Stomach (tissue), 9 donors: Measurements from ENCODE around the gene AKNA. TPM values are rescaled to one million over a fixed set of nuclear protein-coding genes. Genes with fewer than 3 reads are reported as not detected.

ENCODE experiments used
- DNase-seq, 2 donors: peaks; one replicate each; pipeline versions ENCODE4 v3.0.0 to v3.0.0-alpha.2; 2013 to 2019
- H3K27ac ChIP-seq, 5 donors: fragments of 200-600 bp in 4 of 5; sonication (generic) in 4 of 5; one replicate each; pipeline ENCODE4 v1.5.1; 2013 to 2019; ENCODE audit warnings: mild to moderate bottlenecking in 1 of 5, moderate library complexity in 1 of 5
- H3K27me3 ChIP-seq, 3 donors: fragments of 200-600 bp; sonication (generic); one replicate each; pipeline ENCODE4 v1.5.1; 2017 to 2019; ENCODE audit warnings: mixed run types in 1 of 3
- H3K36me3 ChIP-seq, 4 donors: fragments of 200-600 bp; sonication (generic); 1 replicate in 3 of 4; 2 replicates in 1 of 4; pipeline ENCODE4 v1.5.1; 2016 to 2019
- H3K4me1 ChIP-seq, 4 donors: fragments of 200-600 bp; sonication (generic); one replicate each; pipeline ENCODE4 v1.5.1; 2016 to 2019
- H3K4me3 ChIP-seq, 4 donors: fragments of 200-600 bp; sonication (generic) in 3 of 4; one replicate each; pipeline ENCODE4 v1.5.1; 2016 to 2019; ENCODE audit warnings: mild to moderate bottlenecking in 1 of 4
- H3K9me3 ChIP-seq, 4 donors: fragments of 200-600 bp; sonication (generic); one replicate each; pipeline ENCODE4 v1.5.1; 2016 to 2019
- EP300 ChIP-seq: sonication (generic); formaldehyde crosslinking; IDR thresholded peaks from one replicate; pipeline ENCODE4 v1.6.1; 2017; ENCODE audit warnings: antibody characterized with exemption
- POLR2A ChIP-seq, 4 donors: fragments of 450-650 bp; IDR thresholded peaks; one replicate each; pipeline ENCODE4 v1.6.1; 2016; ENCODE audit warnings: antibody characterized with exemption in 4 of 4, control low read depth in 2 of 4, mild to moderate bottlenecking in 1 of 4, moderate library complexity in 1 of 4
- POLR2AphosphoS5 ChIP-seq, 3 donors: sonication (generic); formaldehyde crosslinking; IDR thresholded peaks; one replicate each; pipeline ENCODE4 v1.6.1; 2016; ENCODE audit warnings: antibody characterized with exemption in 3 of 3
- WGBS, 5 donors: extraction: QIAGEN DNeasy Blood & Tissue Kit in 3 of 5; methylation state at CpG; one replicate each; pipeline versions ENCODE4 v1.1.5 to v1.1.7; 2013 to 2018; 5-methylcytosine and 5-hydroxymethylcytosine counted together
- intact Hi-C: fragments of 100-400 bp; cut with DNase I; formaldehyde crosslinking; loops from one replicate; pipeline ENCODE4 v1.15.1; 2023; ENCODE audit warnings: low total_unique reads
- polyA plus RNA-seq, 3 donors: library from polyadenylated mRNA; stranded (reverse); fragments of 200-250 nt; gene quantifications; one replicate each; pipeline ENCODE4 v1.2.3, GENCODE V29; 2013
- total RNA-seq, 5 donors: library from RNA; depleted of rRNA; stranded (reverse); fragments of >200 nt; gene quantifications; one replicate each; pipeline versions ENCODE4 v1.1.0 to v1.2.3, GENCODE V29; 2014 to 2016
- TF ChIP-seq, protein P1 (sequence below), 7 experiments: fragments of 450-650 bp in 4 of 7; fragments of 200-600 bp in 3 of 7; sonication (generic) in 3 of 7; IDR thresholded peaks; one replicate each; pipeline ENCODE4 v1.5.1; 2016 to 2019; ENCODE audit warnings: antibody characterized with exemption in 7 of 7, control low read depth in 2 of 7, mild to moderate bottlenecking in 1 of 7
- donor health status: healthy with polysubstance abuse.
- donor health status: Bipolar disorder and iron deficiency.
- donor health status: healthy.

AKNA gene
- total and polyA plus RNA-seq, 8 donors: 12.2 to 85.8 (median 16.6) TPM

GRCh38 chr9:114412048-114412683, 24.4 kb upstream of the AKNA start:
- TF ChIP-seq EP300 (no peak), POLR2A (IDR thresholded peaks at IDR 0.05) (no peak), POLR2AphosphoS5 (IDR thresholded peaks at IDR 0.05) (no peak)
- TF ChIP-seq, protein P1, sequence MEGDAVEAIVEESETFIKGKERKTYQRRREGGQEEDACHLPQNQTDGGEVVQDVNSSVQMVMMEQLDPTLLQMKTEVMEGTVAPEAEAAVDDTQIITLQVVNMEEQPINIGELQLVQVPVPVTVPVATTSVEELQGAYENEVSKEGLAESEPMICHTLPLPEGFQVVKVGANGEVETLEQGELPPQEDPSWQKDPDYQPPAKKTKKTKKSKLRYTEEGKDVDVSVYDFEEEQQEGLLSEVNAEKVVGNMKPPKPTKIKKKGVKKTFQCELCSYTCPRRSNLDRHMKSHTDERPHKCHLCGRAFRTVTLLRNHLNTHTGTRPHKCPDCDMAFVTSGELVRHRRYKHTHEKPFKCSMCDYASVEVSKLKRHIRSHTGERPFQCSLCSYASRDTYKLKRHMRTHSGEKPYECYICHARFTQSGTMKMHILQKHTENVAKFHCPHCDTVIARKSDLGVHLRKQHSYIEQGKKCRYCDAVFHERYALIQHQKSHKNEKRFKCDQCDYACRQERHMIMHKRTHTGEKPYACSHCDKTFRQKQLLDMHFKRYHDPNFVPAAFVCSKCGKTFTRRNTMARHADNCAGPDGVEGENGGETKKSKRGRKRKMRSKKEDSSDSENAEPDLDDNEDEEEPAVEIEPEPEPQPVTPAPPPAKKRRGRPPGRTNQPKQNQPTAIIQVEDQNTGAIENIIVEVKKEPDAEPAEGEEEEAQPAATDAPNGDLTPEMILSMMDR (IDR thresholded peaks at IDR 0.05): no peak
- peak in 1 of 2 donors; percentile 23 for DNase-seq
- WGBS, 5 donors: 88 to 93% (median 90%) methylated on average over 9 to 12 of the region's 12 CpGs
- Histone ChIP-seq H3K4me3 (no peak overlapping the region), H3K36me3 (peaks cover 0 to 9% (median 1%) of the 10 kb centered on the region in 4 donors), H3K27me3 (no peaks in the 10 kb centered on the region), H3K9me3 (no peaks in the 10 kb centered on the region), H3K27ac (no peak overlapping the region), H3K4me1 (peaks cover 0 to 16% (median 7%) of the 10 kb centered on the region in 4 donors)
- intact Hi-C loops: no loop called here

- no peak for DNase-seq
- TF ChIP-seq, protein P1 (IDR thresholded peaks at IDR 0.05): no peak
- Histone ChIP-seq H3K36me3 (peaks cover 0 to 13% (median 2%) of the 10 kb centered on the region in 4 donors), H3K4me1 (peaks cover 0 to 16% (median 7%) of the 10 kb centered on the region in 4 donors), H3K4me3 (no peak overlapping the region), H3K9me3 (no peaks in the 10 kb centered on the region), H3K27ac (no peak overlapping the region), H3K27me3 (no peaks in the 10 kb centered on the region)
- WGBS, 5 donors: 79 to 91% (median 88%) methylated on average over 6 of the region's 6 CpGs
- intact Hi-C loops: no loop called here
These were observed 23.7 kb upstream of the AKNA start for GRCh38 chr9:114411452-114411851.

- 77 to 93% (median 87%) methylated on average over 8 of the region's 8 CpGs for WGBS, 5 donors
- TF ChIP-seq POLR2A (IDR thresholded peaks at IDR 0.05): no peak
- TF ChIP-seq, protein P1 (IDR thresholded peaks at IDR 0.05): no peak
- Histone ChIP-seq H3K36me3 (peaks cover 0 to 16% (median 3%) of the 10 kb centered on the region in 4 donors), H3K4me3 (no peak overlapping the region), H3K27me3 (no peaks in the 10 kb centered on the region), H3K27ac (no peak overlapping the region), H3K4me1 (peaks cover 0 to 16% (median 8%) of the 10 kb centered on the region in 4 donors), H3K9me3 (no peaks in the 10 kb centered on the region)
- DNase-seq: no peak
- intact Hi-C loops: no loop called here
These were observed 23.1 kb upstream of the AKNA start for GRCh38 chr9:114410910-114411309.

DNA sequence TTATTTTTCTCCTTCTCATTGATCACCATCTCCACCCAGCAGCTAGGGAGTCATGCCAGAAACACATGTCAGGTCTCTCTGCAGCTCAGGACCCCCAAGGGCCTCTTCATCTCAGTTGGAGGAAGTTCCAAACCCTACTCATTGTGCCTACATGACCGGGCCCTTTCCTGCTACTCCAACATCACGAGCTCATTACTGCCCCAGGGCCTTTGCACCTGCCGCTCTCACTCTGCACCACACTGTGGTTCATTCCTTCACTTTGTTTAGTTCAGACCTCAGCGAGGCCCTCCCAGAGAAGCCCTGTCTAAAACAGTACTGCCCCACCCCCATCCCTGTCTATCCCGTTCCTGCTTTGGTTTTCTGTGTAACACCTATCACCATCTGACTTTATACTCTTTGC, 22.1 kb upstream of the AKNA start:
- Histone ChIP-seq H3K4me1 (peaks cover 0 to 22% (median 11%) of the 10 kb centered on the region in 4 donors), H3K27ac (no peak overlapping the region), H3K36me3 (peaks cover 0 to 16% (median 3%) of the 10 kb centered on the region in 4 donors), H3K27me3 (no peaks in the 10 kb centered on the region), H3K9me3 (no peaks in the 10 kb centered on the region), H3K4me3 (no peak overlapping the region)
- TF ChIP-seq, protein P1 (IDR thresholded peaks at IDR 0.05): no peak
- TF ChIP-seq POLR2AphosphoS5 (IDR thresholded peaks at IDR 0.05) (no peak), POLR2A (IDR thresholded peaks at IDR 0.05) (no peak), EP300 (no peak)
- no peak for DNase-seq
- intact Hi-C loops: loop anchor here (5.0 kb wide), 1 partner anchor 242 kb away; no protein-coding TSS in a partner anchor
- WGBS, 5 donors: 71 to 86% (median 73%) methylated on average over 5 of the region's 5 CpGs
